ENCODE results near the gene MMP26.
"Not testable (repeated sequence)": the region's sequence is repeated elsewhere in the genome, so short reads cannot be mapped to it uniquely, and the experiment has no call there.

Gene MMP26

DNA sequence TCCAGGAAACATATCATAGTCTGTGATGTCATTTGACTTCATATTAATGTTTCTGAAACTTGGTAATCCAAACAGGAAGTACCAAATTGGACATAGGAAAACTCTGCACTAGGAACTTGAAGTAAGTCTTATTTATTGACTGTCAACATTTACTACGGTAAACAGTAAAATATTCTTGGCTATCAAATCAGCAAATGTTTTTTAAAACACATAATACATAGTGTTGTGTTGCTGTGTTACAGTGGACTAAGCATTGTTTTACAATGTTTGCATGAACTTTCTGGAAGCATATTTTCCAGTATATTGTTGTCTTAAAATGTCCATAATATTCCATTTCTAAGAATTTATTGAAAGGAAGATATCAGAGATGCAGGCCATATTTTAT, 4.2 kb upstream of the MMP26 start:
- TF ChIP-seq, protein P1, sequence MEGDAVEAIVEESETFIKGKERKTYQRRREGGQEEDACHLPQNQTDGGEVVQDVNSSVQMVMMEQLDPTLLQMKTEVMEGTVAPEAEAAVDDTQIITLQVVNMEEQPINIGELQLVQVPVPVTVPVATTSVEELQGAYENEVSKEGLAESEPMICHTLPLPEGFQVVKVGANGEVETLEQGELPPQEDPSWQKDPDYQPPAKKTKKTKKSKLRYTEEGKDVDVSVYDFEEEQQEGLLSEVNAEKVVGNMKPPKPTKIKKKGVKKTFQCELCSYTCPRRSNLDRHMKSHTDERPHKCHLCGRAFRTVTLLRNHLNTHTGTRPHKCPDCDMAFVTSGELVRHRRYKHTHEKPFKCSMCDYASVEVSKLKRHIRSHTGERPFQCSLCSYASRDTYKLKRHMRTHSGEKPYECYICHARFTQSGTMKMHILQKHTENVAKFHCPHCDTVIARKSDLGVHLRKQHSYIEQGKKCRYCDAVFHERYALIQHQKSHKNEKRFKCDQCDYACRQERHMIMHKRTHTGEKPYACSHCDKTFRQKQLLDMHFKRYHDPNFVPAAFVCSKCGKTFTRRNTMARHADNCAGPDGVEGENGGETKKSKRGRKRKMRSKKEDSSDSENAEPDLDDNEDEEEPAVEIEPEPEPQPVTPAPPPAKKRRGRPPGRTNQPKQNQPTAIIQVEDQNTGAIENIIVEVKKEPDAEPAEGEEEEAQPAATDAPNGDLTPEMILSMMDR (IDR thresholded peaks at IDR 0.05; ENCODE audit: low read depth, low read length), result no peak
- TF ChIP-seq EZH2phosphoT487 (IDR thresholded peaks at IDR 0.05; ENCODE audit: low read depth), result no peak
- Histone ChIP-seq H3K9me3 (ENCODE audit: insufficient read depth, low read length) (no peaks in the 10 kb centered on the region), H3K79me2 (ENCODE audit: low read length) (no peaks in the 10 kb centered on the region), H3K4me2 (ENCODE audit: low read length) (no peak overlapping the region), H4K20me1 (ENCODE audit: insufficient read depth, low read length) (no peaks in the 10 kb centered on the region), H3K27me3 (ENCODE audit: low read depth, low read length) (no peaks in the 10 kb centered on the region; the same call in 1 of the 2 replicates), H2AFZ (ENCODE audit: low read depth, low read length) (no peak overlapping the region), H3K4me1 (ENCODE audit: low read length) (peaks cover 28% of the 10 kb centered on the region), H3K4me3 (ENCODE audit: low read length) (no peak overlapping the region), H3K27ac (ENCODE audit: low read length) (no peak overlapping the region), H3K36me3 (replicated peaks; ENCODE audit: low read depth, low read length) (no peaks in the 10 kb centered on the region), H3K9ac (ENCODE audit: low read length) (no peak overlapping the region)

DNA sequence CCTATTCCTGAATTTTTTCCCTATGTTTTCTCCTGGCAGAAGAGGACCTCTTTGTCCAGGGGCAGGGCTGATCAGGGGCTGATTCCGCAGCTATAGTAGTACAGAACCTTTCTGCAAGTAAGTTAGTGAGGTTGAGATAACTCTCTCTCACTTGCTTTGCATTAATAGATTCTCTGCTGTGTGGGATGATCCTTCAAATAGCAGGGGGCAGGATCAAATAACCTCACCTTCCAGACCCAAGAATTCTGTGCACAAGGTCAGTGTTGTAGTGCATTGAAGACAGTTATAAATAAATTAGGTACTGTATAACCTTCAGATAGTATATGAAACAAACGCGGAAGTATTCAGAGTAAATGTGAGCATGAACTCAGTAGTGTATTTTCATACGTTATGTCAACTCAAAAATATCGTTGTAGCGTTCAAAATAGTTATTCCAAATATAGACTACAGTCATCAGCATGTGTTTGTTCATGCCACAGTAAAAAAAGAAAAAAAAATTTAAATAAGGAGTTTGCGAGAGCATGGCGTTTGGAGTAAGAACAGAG, 278 bp downstream of the MMP26 start:
- H3K4me2 ChIP-seq (ENCODE audit: low read length), result peak overlapping the region; percentile 53
- no peaks in the 10 kb centered on the region for H4K20me1 ChIP-seq (ENCODE audit: insufficient read depth, low read length)
- TF ChIP-seq, protein P1 (IDR thresholded peaks at IDR 0.05; ENCODE audit: low read depth, low read length), result no peak
- TF ChIP-seq EZH2phosphoT487 (IDR thresholded peaks at IDR 0.05; ENCODE audit: low read depth), result no peak
- H3K9me3 ChIP-seq (ENCODE audit: insufficient read depth, low read length), result no peaks in the 10 kb centered on the region
- H3K79me2 ChIP-seq (ENCODE audit: low read length), result no peaks in the 10 kb centered on the region
- H2AFZ ChIP-seq (ENCODE audit: low read depth, low read length), result no peak overlapping the region
- no peak overlapping the region for H3K4me3 ChIP-seq (ENCODE audit: low read length)
- H3K36me3 ChIP-seq (replicated peaks; ENCODE audit: low read depth, low read length), result no peaks in the 10 kb centered on the region
- H3K27ac ChIP-seq (ENCODE audit: low read length), result peak overlapping the region; percentile 52
- peaks cover 21% of the 10 kb centered on the region for H3K4me1 ChIP-seq (ENCODE audit: low read length)
- no peaks in the 10 kb centered on the region for H3K27me3 ChIP-seq (ENCODE audit: low read depth, low read length)
- no peak overlapping the region for H3K9ac ChIP-seq (ENCODE audit: low read length)

DNA sequence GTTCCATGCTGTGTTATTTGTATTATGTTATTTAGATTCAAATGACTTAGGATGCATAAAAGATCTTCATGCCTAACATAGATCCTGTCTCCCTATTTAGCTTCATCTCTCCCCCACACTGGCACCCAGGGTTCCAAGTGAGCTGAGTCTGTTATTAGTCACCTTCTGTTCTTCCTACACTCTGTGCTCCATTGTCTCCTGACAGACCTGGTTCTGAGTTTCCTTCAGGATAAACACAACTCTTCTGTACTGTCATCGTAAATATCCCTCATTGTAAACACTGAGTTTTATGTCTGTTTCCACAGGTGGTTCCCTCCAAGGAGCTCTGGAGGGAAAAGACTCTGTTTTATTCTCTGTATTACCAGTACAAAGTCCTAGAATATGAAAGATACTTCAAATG, 8.7 kb downstream of the MMP26 start:
- no peaks in the 10 kb centered on the region for H4K20me1 ChIP-seq (ENCODE audit: insufficient read depth, low read length)
- H3K9me3 ChIP-seq (ENCODE audit: insufficient read depth, low read length), result no peaks in the 10 kb centered on the region
- no peak overlapping the region for H3K4me2 ChIP-seq (ENCODE audit: low read length)
- no peaks in the 10 kb centered on the region for H3K36me3 ChIP-seq (replicated peaks; ENCODE audit: low read depth, low read length)
- no peak overlapping the region for H3K9ac ChIP-seq (ENCODE audit: low read length)
- H3K27me3 ChIP-seq (ENCODE audit: low read depth, low read length), result no peaks in the 10 kb centered on the region
- H2AFZ ChIP-seq (ENCODE audit: low read depth, low read length), result no peak overlapping the region
- no peak overlapping the region for H3K27ac ChIP-seq (ENCODE audit: low read length)
- TF ChIP-seq EZH2phosphoT487 (IDR thresholded peaks at IDR 0.05; ENCODE audit: low read depth), result no peak
- TF ChIP-seq, protein P1 (IDR thresholded peaks at IDR 0.05; ENCODE audit: low read depth, low read length), result no peak
- H3K4me1 ChIP-seq (ENCODE audit: low read length), result no peaks in the 10 kb centered on the region
- H3K79me2 ChIP-seq (ENCODE audit: low read length), result no peaks in the 10 kb centered on the region
- no peak overlapping the region for H3K4me3 ChIP-seq (ENCODE audit: low read length)

DNA sequence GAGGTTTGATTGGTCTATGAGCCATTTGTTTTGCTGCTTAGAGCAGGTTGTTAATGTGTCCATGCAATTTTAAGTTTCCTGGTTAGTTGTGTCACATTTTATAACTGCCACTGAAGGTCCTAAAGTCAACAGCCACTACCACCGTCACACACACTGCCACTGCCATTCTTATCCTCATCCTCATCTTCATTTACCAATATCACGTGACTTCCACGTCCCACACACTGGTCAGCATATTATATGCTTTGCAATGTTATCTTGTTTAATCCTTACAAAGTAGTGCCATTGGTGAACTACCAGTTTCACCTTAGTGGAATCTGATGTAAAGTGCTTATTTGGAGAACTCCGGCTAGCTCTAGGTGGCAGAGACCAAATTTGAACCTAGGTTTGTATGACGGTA, 9.7 kb downstream of the MMP26 start:
- Histone ChIP-seq H3K27ac (ENCODE audit: low read length) (no peak overlapping the region), H3K4me3 (ENCODE audit: low read length) (no peak overlapping the region), H3K79me2 (ENCODE audit: low read length) (no peaks in the 10 kb centered on the region), H3K4me1 (ENCODE audit: low read length) (no peaks in the 10 kb centered on the region), H3K27me3 (ENCODE audit: low read depth, low read length) (no peaks in the 10 kb centered on the region), H3K4me2 (ENCODE audit: low read length) (no peak overlapping the region), H3K9me3 (ENCODE audit: insufficient read depth, low read length) (no peaks in the 10 kb centered on the region), H3K9ac (ENCODE audit: low read length) (no peak overlapping the region), H2AFZ (ENCODE audit: low read depth, low read length) (no peak overlapping the region), H4K20me1 (ENCODE audit: insufficient read depth, low read length) (no peaks in the 10 kb centered on the region), H3K36me3 (replicated peaks; ENCODE audit: low read depth, low read length) (no peaks in the 10 kb centered on the region)
- TF ChIP-seq, protein P1 (IDR thresholded peaks at IDR 0.05; ENCODE audit: low read depth, low read length), result no peak
- TF ChIP-seq EZH2phosphoT487 (IDR thresholded peaks at IDR 0.05; ENCODE audit: low read depth), result no peak

DNA sequence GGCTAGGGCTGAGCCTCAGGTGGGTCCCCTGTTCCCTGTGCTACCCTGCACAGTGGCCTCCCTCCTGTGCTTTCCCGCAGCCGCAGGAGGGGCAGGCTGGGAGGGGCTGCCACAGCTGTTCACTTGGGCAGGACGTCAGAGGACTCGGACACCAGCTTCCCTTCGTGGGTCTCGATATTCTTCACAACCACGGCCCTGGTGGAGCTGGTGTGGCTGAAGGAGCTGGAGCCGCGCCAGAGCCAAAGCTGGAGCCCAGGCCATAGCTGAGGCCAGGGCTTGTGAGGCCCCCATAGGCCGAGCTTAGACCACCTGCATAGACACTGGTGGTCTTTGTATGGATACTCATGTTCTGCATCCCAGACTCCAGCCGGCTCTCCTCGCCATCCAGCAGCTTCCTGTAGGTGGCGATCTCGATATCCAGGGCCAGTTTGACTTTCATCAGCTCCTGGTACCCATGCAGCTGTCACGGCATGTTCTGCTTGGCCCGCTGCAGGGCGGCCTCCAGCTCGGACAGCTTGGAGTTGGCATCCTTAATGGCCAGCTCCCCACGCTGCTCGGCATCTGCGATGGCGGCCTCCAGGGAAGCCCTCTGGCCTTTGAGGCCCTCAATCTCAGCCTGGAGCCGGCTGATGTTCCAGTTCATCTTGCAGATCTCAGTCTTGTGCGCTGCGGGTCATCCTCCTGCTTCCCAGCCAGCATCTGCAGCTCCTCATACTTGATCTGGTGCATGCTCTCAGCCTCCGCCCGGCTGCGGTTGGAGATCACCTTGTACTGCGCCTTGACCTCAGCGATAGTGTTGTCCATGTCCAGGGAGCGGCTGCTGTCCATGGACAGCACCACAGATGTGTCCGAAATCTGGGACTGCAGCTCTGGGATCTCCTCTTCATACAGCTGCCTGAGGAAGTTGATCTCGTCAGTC, 18.3 kb downstream of the MMP26 start:
- H3K79me2 ChIP-seq (ENCODE audit: low read length); H3K27me3 ChIP-seq (ENCODE audit: low read depth, low read length); H3K9ac ChIP-seq (ENCODE audit: low read length); H3K4me3 ChIP-seq (ENCODE audit: low read length); H2AFZ ChIP-seq (ENCODE audit: low read depth, low read length); H3K9me3 ChIP-seq (ENCODE audit: insufficient read depth, low read length); H3K36me3 ChIP-seq (replicated peaks; ENCODE audit: low read depth, low read length); H4K20me1 ChIP-seq (ENCODE audit: insufficient read depth, low read length); H3K4me2 ChIP-seq (ENCODE audit: low read length); H3K4me1 ChIP-seq (ENCODE audit: low read length); H3K27ac ChIP-seq (ENCODE audit: low read length): not testable (repeated sequence)
